ENCODE measurements around the gene PARVG. TPM values are rescaled to one million over a fixed set of nuclear protein-coding genes. Genes with fewer than 3 reads are reported as not detected.

Gene PARVG
- total RNA-seq, 1 donor from 2014 or later: not detected

- no peak for DNase-seq
- Mint-ChIP-seq H3K4me3 (ENCODE audit: unreplicated experiment) (peak overlapping the region; percentile 19), H3K36me3 (ENCODE audit: unreplicated experiment) (no peaks in the 10 kb centered on the region), H3K27ac (ENCODE audit: unreplicated experiment) (peak overlapping the region; percentile 83), H3K4me1 (ENCODE audit: low read depth, unreplicated experiment) (peaks cover 27% of the 10 kb centered on the region), H3K27me3 (ENCODE audit: unreplicated experiment) (peaks cover 6% of the 10 kb centered on the region), H3K9me3 (ENCODE audit: unreplicated experiment) (peaks cover 10% of the 10 kb centered on the region)
- TF ChIP-seq CTCF (IDR thresholded peaks at IDR 0.05; ENCODE audit: partially characterized antibody, unreplicated experiment): no peak
Observed at GRCh38 chr22:44146088-44146861, 34.5 kb upstream of the PARVG start.

GRCh38 chr22:44147008-44147645, 33.6 kb upstream of the PARVG start:
- no peak overlapping the region for H3K27ac Mint-ChIP-seq (ENCODE audit: unreplicated experiment)
- peak overlapping the region; percentile 35 for H3K4me3 Mint-ChIP-seq (ENCODE audit: unreplicated experiment)
- DNase-seq: no peak
- H3K27me3 Mint-ChIP-seq (ENCODE audit: unreplicated experiment): peaks cover 6% of the 10 kb centered on the region
- no peaks in the 10 kb centered on the region for H3K36me3 Mint-ChIP-seq (ENCODE audit: unreplicated experiment)
- peaks cover 27% of the 10 kb centered on the region for H3K4me1 Mint-ChIP-seq (ENCODE audit: low read depth, unreplicated experiment)
- TF ChIP-seq CTCF (IDR thresholded peaks at IDR 0.05; ENCODE audit: partially characterized antibody, unreplicated experiment): no peak
- peaks cover 10% of the 10 kb centered on the region for H3K9me3 Mint-ChIP-seq (ENCODE audit: unreplicated experiment)

- H3K4me3 Mint-ChIP-seq (ENCODE audit: unreplicated experiment): peak overlapping the region; percentile 35
- DNase-seq: no peak
- H3K4me1 Mint-ChIP-seq (ENCODE audit: low read depth, unreplicated experiment): peaks cover 27% of the 10 kb centered on the region
- peaks cover 10% of the 10 kb centered on the region for H3K9me3 Mint-ChIP-seq (ENCODE audit: unreplicated experiment)
- H3K27ac Mint-ChIP-seq (ENCODE audit: unreplicated experiment): no peak overlapping the region
- no peaks in the 10 kb centered on the region for H3K36me3 Mint-ChIP-seq (ENCODE audit: unreplicated experiment)
- H3K27me3 Mint-ChIP-seq (ENCODE audit: unreplicated experiment): peaks cover 8% of the 10 kb centered on the region
- TF ChIP-seq CTCF (IDR thresholded peaks at IDR 0.05; ENCODE audit: partially characterized antibody, unreplicated experiment): no peak
Observed at GRCh38 chr22:44147821-44148574, 32.7 kb upstream of the PARVG start.

GRCh38 chr22:44151676-44152075, 29.0 kb upstream of the PARVG start:
- H3K9me3 Mint-ChIP-seq (ENCODE audit: unreplicated experiment): peaks cover 5% of the 10 kb centered on the region
- no peak overlapping the region for H3K4me3 Mint-ChIP-seq (ENCODE audit: unreplicated experiment)
- DNase-seq: no peak
- no peak for TF ChIP-seq CTCF (IDR thresholded peaks at IDR 0.05; ENCODE audit: partially characterized antibody, unreplicated experiment)
- peaks cover 14% of the 10 kb centered on the region for H3K4me1 Mint-ChIP-seq (ENCODE audit: low read depth, unreplicated experiment)
- peaks cover 1% of the 10 kb centered on the region for H3K27me3 Mint-ChIP-seq (ENCODE audit: unreplicated experiment)
- no peak overlapping the region for H3K27ac Mint-ChIP-seq (ENCODE audit: unreplicated experiment)
- H3K36me3 Mint-ChIP-seq (ENCODE audit: unreplicated experiment): no peaks in the 10 kb centered on the region

All from glutamatergic neuron (in vitro differentiated cells).